ENCODE results near the gene ERBB2.
A peak's percentile ranks its signal among the peaks of the same experiment; 100 is the strongest.

ERBB2 gene

GRCh38 chr17:39653316-39653661 is 46.6 kb upstream of the ERBB2 start:
- no peaks in the 10 kb centered on the region for H3K9me3 ChIP-seq (replicated peaks in 1 of 2; ENCODE audit: control insufficient read depth in 2 of 2, insufficient read depth in 1 of 2, low read depth in 1 of 2, low read length in 2 of 2)
- no CpG with 5 or more reads among the region's 12 CpGs for WGBS, 2 donors (ENCODE audit: extremely low coverage in 2 of 2, insufficient read length in 2 of 2, insufficient replicate concordance in 1 of 2)
- DNase-seq (ENCODE audit: low spot score), result no peak

GRCh38 chr17:39653662-39654331 is 46.1 kb upstream of the ERBB2 start:
- H2BK5ac ChIP-seq (ENCODE audit: low read length), result peak overlapping the region; percentile 98
- H3K4ac ChIP-seq (ENCODE audit: low read length), result peak overlapping the region; percentile 99
- peak overlapping the region; percentile 87 for H3K23ac ChIP-seq (ENCODE audit: low read depth, low read length, poor library complexity)
- peak overlapping the region; percentile 97 for H2BK12ac ChIP-seq (ENCODE audit: low read length)
- H3K9ac ChIP-seq (ENCODE audit: low read depth, low read length, poor library complexity), result peak overlapping the region; percentile 71
- WGBS, 2 donors (ENCODE audit: extremely low coverage in 2 of 2, insufficient read length in 2 of 2, insufficient replicate concordance in 1 of 2), result no CpG with 5 or more reads among the region's 14 CpGs
- peak overlapping the region; percentile 86 for H3K14ac ChIP-seq (ENCODE audit: low read length)
- H4K91ac ChIP-seq (ENCODE audit: low read depth, low read length, poor library complexity), result peak overlapping the region; percentile 60
- peak overlapping the region; percentile 70 for H2AFZ ChIP-seq (ENCODE audit: low read length)
- peaks cover 20 to 27% of the 10 kb centered on the region in 2 donors for H3K4me1 ChIP-seq (ENCODE audit: control insufficient read depth in 2 of 2, insufficient read depth in 1 of 2, low read depth in 1 of 2, low read length in 2 of 2)
- H2BK120ac ChIP-seq (ENCODE audit: low read depth, low read length), result peak overlapping the region; percentile 98
- H4K8ac ChIP-seq (ENCODE audit: low read depth, low read length), result peak overlapping the region; percentile 78
- H3K4me3 ChIP-seq (ENCODE audit: low read length in 2 of 2), result no peak overlapping the region
- no peaks in the 10 kb centered on the region for H3K9me3 ChIP-seq (replicated peaks in 1 of 2; ENCODE audit: control insufficient read depth in 2 of 2, insufficient read depth in 1 of 2, low read depth in 1 of 2, low read length in 2 of 2)
- peak overlapping the region; percentile 96 for H3K18ac ChIP-seq (ENCODE audit: low read length)
- no peak for DNase-seq (ENCODE audit: low spot score)
- H3K27ac ChIP-seq (replicated peaks; ENCODE audit: low read length), result peak overlapping the region; percentile 88
- H3K79me1 ChIP-seq (ENCODE audit: low read depth, low read length), result peaks cover 7% of the 10 kb centered on the region
- peak overlapping the region; percentile 52 for H2BK15ac ChIP-seq (ENCODE audit: low read length)
- H3K27me3 ChIP-seq (ENCODE audit: control insufficient read depth in 3 of 3, insufficient read depth in 3 of 3, low read depth in 1 of 3, low read length in 3 of 3), result no peaks in the 10 kb centered on the region
- H3K4me2 ChIP-seq (ENCODE audit: insufficient read depth, low read length, poor library complexity, severe bottlenecking), result peak overlapping the region; percentile 21
- H2AK5ac ChIP-seq (ENCODE audit: low read depth, low read length), result peak overlapping the region; percentile 91
- peaks cover 12 to 36% of the 10 kb centered on the region in 2 donors for H3K36me3 ChIP-seq (replicated peaks in 1 of 2; ENCODE audit: control insufficient read depth in 2 of 2, insufficient read depth in 2 of 2, low read length in 2 of 2)

More at GRCh38 chr17:39653316-39653661, 46.6 kb upstream of the ERBB2 start:
- H2BK12ac ChIP-seq (ENCODE audit: low read length), result peak overlapping the region; percentile 97
- peaks cover 8 to 31% of the 10 kb centered on the region in 2 donors for H3K36me3 ChIP-seq (replicated peaks in 1 of 2; ENCODE audit: control insufficient read depth in 2 of 2, insufficient read depth in 2 of 2, low read length in 2 of 2)
- peak overlapping the region; percentile 91 for H2AK5ac ChIP-seq (ENCODE audit: low read depth, low read length)
- H2BK120ac ChIP-seq (ENCODE audit: low read depth, low read length), result peak overlapping the region; percentile 98
- H2BK5ac ChIP-seq (ENCODE audit: low read length), result peak overlapping the region; percentile 98
- H3K4ac ChIP-seq (ENCODE audit: low read length), result peak overlapping the region; percentile 99
- peak overlapping the region; percentile 88 for H3K27ac ChIP-seq (replicated peaks; ENCODE audit: low read length)
- peaks cover 20 to 27% of the 10 kb centered on the region in 2 donors for H3K4me1 ChIP-seq (ENCODE audit: control insufficient read depth in 2 of 2, insufficient read depth in 1 of 2, low read depth in 1 of 2, low read length in 2 of 2)
- peak overlapping the region; percentile 87 for H3K23ac ChIP-seq (ENCODE audit: low read depth, low read length, poor library complexity)
- peak overlapping the region; percentile 96 for H3K18ac ChIP-seq (ENCODE audit: low read length)
- no peaks in the 10 kb centered on the region for H3K27me3 ChIP-seq (ENCODE audit: control insufficient read depth in 3 of 3, insufficient read depth in 3 of 3, low read depth in 1 of 3, low read length in 3 of 3)
- H4K91ac ChIP-seq (ENCODE audit: low read depth, low read length, poor library complexity), result peak overlapping the region; percentile 60
- peaks cover 7% of the 10 kb centered on the region for H3K79me1 ChIP-seq (ENCODE audit: low read depth, low read length)
- H4K8ac ChIP-seq (ENCODE audit: low read depth, low read length), result peak overlapping the region; percentile 78
- H3K4me2 ChIP-seq (ENCODE audit: insufficient read depth, low read length, poor library complexity, severe bottlenecking), result peak overlapping the region; percentile 21
- peak overlapping the region; percentile 86 for H3K14ac ChIP-seq (ENCODE audit: low read length)
- no peak overlapping the region for H3K4me3 ChIP-seq (ENCODE audit: low read length in 2 of 2)
- peak overlapping the region; percentile 71 for H3K9ac ChIP-seq (ENCODE audit: low read depth, low read length, poor library complexity)
- H2AFZ ChIP-seq (ENCODE audit: low read length), result peak overlapping the region; percentile 70
- peak overlapping the region; percentile 52 for H2BK15ac ChIP-seq (ENCODE audit: low read length)

DNA sequence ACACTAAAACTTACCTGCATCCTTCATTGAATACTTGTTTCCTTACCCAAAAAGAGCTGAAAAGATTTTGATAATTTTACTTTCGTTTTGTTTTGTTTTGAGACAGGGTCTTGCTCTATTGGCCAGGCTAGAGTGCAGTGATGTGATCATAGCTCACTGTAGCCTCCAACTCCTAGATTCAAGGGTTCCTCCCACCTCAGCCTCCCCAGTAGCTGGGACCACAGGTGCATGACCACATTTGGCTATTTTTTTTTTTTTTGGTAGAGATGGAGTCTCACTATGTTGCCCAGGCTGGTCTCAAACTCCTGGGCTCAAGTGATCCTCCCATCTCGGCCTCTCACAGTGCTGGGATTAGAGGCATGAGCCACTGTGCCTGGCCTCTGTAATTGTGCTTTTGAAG is 44.8 kb upstream of the ERBB2 start:
- Histone ChIP-seq H2AK5ac (ENCODE audit: low read depth, low read length) (no peak overlapping the region), H2BK5ac (ENCODE audit: low read length) (no peak overlapping the region), H3K79me1 (ENCODE audit: low read depth, low read length) (peaks cover 14% of the 10 kb centered on the region), H2AFZ (ENCODE audit: low read length) (no peak overlapping the region), H4K91ac (ENCODE audit: low read depth, low read length, poor library complexity) (no peak overlapping the region), H2BK120ac (ENCODE audit: low read depth, low read length) (no peak overlapping the region), H3K4ac (ENCODE audit: low read length) (no peak overlapping the region), H3K9me3 (replicated peaks in 1 of 2; ENCODE audit: control insufficient read depth in 2 of 2, insufficient read depth in 1 of 2, low read depth in 1 of 2, low read length in 2 of 2) (no peaks in the 10 kb centered on the region), H2BK12ac (ENCODE audit: low read length) (no peak overlapping the region), H3K27me3 (ENCODE audit: control insufficient read depth in 3 of 3, insufficient read depth in 3 of 3, low read depth in 1 of 3, low read length in 3 of 3) (no peaks in the 10 kb centered on the region), H3K9ac (ENCODE audit: low read depth, low read length, poor library complexity) (no peak overlapping the region), H3K4me3 (ENCODE audit: low read length in 2 of 2) (no peak overlapping the region), H3K4me1 (ENCODE audit: control insufficient read depth in 2 of 2, insufficient read depth in 1 of 2, low read depth in 1 of 2, low read length in 2 of 2) (peaks cover 20 to 27% of the 10 kb centered on the region in 2 donors), H3K14ac (ENCODE audit: low read length) (no peak overlapping the region), H3K4me2 (ENCODE audit: insufficient read depth, low read length, poor library complexity, severe bottlenecking) (no peak overlapping the region), H3K23ac (ENCODE audit: low read depth, low read length, poor library complexity) (no peak overlapping the region), H3K18ac (ENCODE audit: low read length) (no peak overlapping the region), H2BK15ac (ENCODE audit: low read length) (no peak overlapping the region), H3K27ac (replicated peaks; ENCODE audit: low read length) (no peak overlapping the region), H3K36me3 (replicated peaks in 1 of 2; ENCODE audit: control insufficient read depth in 2 of 2, insufficient read depth in 2 of 2, low read length in 2 of 2) (peaks cover 20 to 46% of the 10 kb centered on the region in 2 donors), H4K8ac (ENCODE audit: low read depth, low read length) (no peak overlapping the region)
- no CpG with 5 or more reads among the region's 2 CpGs for WGBS, 2 donors (ENCODE audit: extremely low coverage in 2 of 2, insufficient read length in 2 of 2, insufficient replicate concordance in 1 of 2)
- no peak for DNase-seq (ENCODE audit: low spot score)

GRCh38 chr17:39658346-39658745 is 41.5 kb upstream of the ERBB2 start:
- peaks cover 37 to 76% of the 10 kb centered on the region in 2 donors for H3K36me3 ChIP-seq (replicated peaks in 1 of 2; ENCODE audit: control insufficient read depth in 2 of 2, insufficient read depth in 2 of 2, low read length in 2 of 2)
- peaks cover 15% of the 10 kb centered on the region for H3K79me1 ChIP-seq (ENCODE audit: low read depth, low read length)
- no peak overlapping the region for H2BK12ac ChIP-seq (ENCODE audit: low read length)
- H3K4me3 ChIP-seq (ENCODE audit: low read length in 2 of 2), result no peak overlapping the region
- no peak overlapping the region for H3K4ac ChIP-seq (ENCODE audit: low read length)
- no peak overlapping the region for H3K23ac ChIP-seq (ENCODE audit: low read depth, low read length, poor library complexity)
- no peak overlapping the region for H2BK15ac ChIP-seq (ENCODE audit: low read length)
- H3K4me1 ChIP-seq (ENCODE audit: control insufficient read depth in 2 of 2, insufficient read depth in 1 of 2, low read depth in 1 of 2, low read length in 2 of 2), result peaks cover 5 to 22% of the 10 kb centered on the region in 2 donors
- H2AFZ ChIP-seq (ENCODE audit: low read length), result no peak overlapping the region
- H3K4me2 ChIP-seq (ENCODE audit: insufficient read depth, low read length, poor library complexity, severe bottlenecking), result no peak overlapping the region
- no peak overlapping the region for H2BK5ac ChIP-seq (ENCODE audit: low read length)
- no peak overlapping the region for H2AK5ac ChIP-seq (ENCODE audit: low read depth, low read length)
- no peak for DNase-seq (ENCODE audit: low spot score)
- no CpG with 5 or more reads among the region's 11 CpGs for WGBS, 2 donors (ENCODE audit: extremely low coverage in 2 of 2, insufficient read length in 2 of 2, insufficient replicate concordance in 1 of 2)
- H3K18ac ChIP-seq (ENCODE audit: low read length), result no peak overlapping the region
- no peak overlapping the region for H3K14ac ChIP-seq (ENCODE audit: low read length)
- no peak overlapping the region for H2BK120ac ChIP-seq (ENCODE audit: low read depth, low read length)
- no peak overlapping the region for H4K91ac ChIP-seq (ENCODE audit: low read depth, low read length, poor library complexity)
- no peak overlapping the region for H3K27ac ChIP-seq (replicated peaks; ENCODE audit: low read length)
- no peak overlapping the region for H4K8ac ChIP-seq (ENCODE audit: low read depth, low read length)
- H3K27me3 ChIP-seq (ENCODE audit: control insufficient read depth in 3 of 3, insufficient read depth in 3 of 3, low read depth in 1 of 3, low read length in 3 of 3), result no peaks in the 10 kb centered on the region
- no peaks in the 10 kb centered on the region for H3K9me3 ChIP-seq (replicated peaks in 1 of 2; ENCODE audit: control insufficient read depth in 2 of 2, insufficient read depth in 1 of 2, low read depth in 1 of 2, low read length in 2 of 2)
- H3K9ac ChIP-seq (ENCODE audit: low read depth, low read length, poor library complexity), result no peak overlapping the region

All from neuronal stem cell (in vitro differentiated cells).